Smooth muscle cell (in vitro differentiated cells): ENCODE measurements around the gene UTP25. TPM values are rescaled to one million over a fixed set of nuclear protein-coding genes. Genes with fewer than 3 reads are reported as not detected.

Experiments
- DNase-seq: peaks from one replicate; lab custom pipeline; 2025; ENCODE audit not compliant: unreplicated experiment; lab: John Stamatoyannopoulos, UW
- H2AFZ ChIP-seq: fragments of 200-600 bp; sonication (generic); 2 replicates; pipeline ENCODE4 v1.6.0; 2016; ENCODE audit warnings: antibody characterized with exemption, low read depth, mild to moderate bottlenecking
- H3F3A ChIP-seq: fragments of 200-600 bp; sonication (generic); 2 replicates; pipeline ENCODE4 v1.6.0; 2017; ENCODE audit warnings: antibody characterized with exemption, low read depth
- H3K27ac ChIP-seq: fragments of 200-600 bp; sonication (generic); 2 replicates; pipeline ENCODE4 v1.5.1; 2016; ENCODE audit warnings: low read depth, mild to moderate bottlenecking
- H3K27me3 ChIP-seq: fragments of 200-600 bp; sonication (generic); 2 replicates; pipeline ENCODE4 v1.6.1; 2016; ENCODE audit warnings: low read depth, mild to moderate bottlenecking
- H3K36me3 ChIP-seq: fragments of 200-600 bp; sonication (generic); 2 replicates; pipeline ENCODE4 v1.5.1; 2016; ENCODE audit warnings: low read depth
- H3K4me1 ChIP-seq: fragments of 200-600 bp; sonication (generic); 2 replicates; pipeline ENCODE4 v1.5.1; 2016; ENCODE audit warnings: low read depth
- H3K4me2 ChIP-seq: fragments of 200-600 bp; sonication (generic); 2 replicates; pipeline ENCODE4 v1.6.0; 2016; ENCODE audit warnings: mild to moderate bottlenecking
- H3K4me3 ChIP-seq: fragments of 200-600 bp; sonication (generic); 2 replicates; pipeline ENCODE4 v1.5.1; 2016; ENCODE audit warnings: mild to moderate bottlenecking
- H3K79me2 ChIP-seq: fragments of 200-600 bp; sonication (generic); 2 replicates; pipeline ENCODE4 v1.6.0; 2016; ENCODE audit warnings: low read depth, mild to moderate bottlenecking
- H3K9ac ChIP-seq: fragments of 200-600 bp; sonication (generic); 2 replicates; pipeline ENCODE4 v1.6.0; 2016; ENCODE audit warnings: low read depth
- H3K9me3 ChIP-seq: fragments of 200-600 bp; sonication (generic); replicated peaks from 2 replicates; pipeline ENCODE4 v1.5.1; 2016; ENCODE audit warnings: low read depth
- H4K20me1 ChIP-seq: fragments of 200-600 bp; sonication (generic); 2 replicates; pipeline ENCODE4 v1.6.0; 2016; ENCODE audit warnings: low read depth
- CTCF ChIP-seq: fragments of 200-600 bp; sonication (generic); IDR thresholded peaks from 2 replicates; pipeline ENCODE4 v1.5.1; 2017; ENCODE audit warnings: borderline replicate concordance, mild to moderate bottlenecking, antibody characterized with exemption; ENCODE audit not compliant: insufficient read depth, poor library complexity, severe bottlenecking
- WGBS: methylation state at CpG from one replicate; pipeline ENCODE4 v1.1.7; 2016; ENCODE audit warnings: low lambda C conversion rate; 5-methylcytosine and 5-hydroxymethylcytosine counted together
- polyA plus RNA-seq: library from polyadenylated mRNA; unstranded; fragments of >200 nt; fragmentation: Nextera tagmentation; extraction: Ambion mirVana; gene quantifications from 2 replicates; pipeline ENCODE4 v1.2.1, GENCODE V29; 2016
- total RNA-seq: library from RNA; depleted of rRNA; stranded (reverse); fragments of >200 nt; gene quantifications from 2 replicates; pipeline ENCODE4 v1.2.3, GENCODE V29; 2014

Gene UTP25
- total and polyA plus RNA-seq, 2 experiments from 2014 or later, result 2.9 to 6.2 TPM

GRCh38 chr1:209879539-209879938, 51.8 kb downstream of the UTP25 start:
- H3K4me3 ChIP-seq, result no peak overlapping the region
- H3K27me3 ChIP-seq, result no peaks in the 10 kb centered on the region
- no peak overlapping the region for H3K9ac ChIP-seq
- H3K9me3 ChIP-seq, result no peaks in the 10 kb centered on the region
- no peak overlapping the region for H3K27ac ChIP-seq
- H4K20me1 ChIP-seq, result no peaks in the 10 kb centered on the region
- H3K4me2 ChIP-seq, result peak overlapping the region; percentile 50
- H3K36me3 ChIP-seq, result no peaks in the 10 kb centered on the region
- H3K79me2 ChIP-seq, result no peaks in the 10 kb centered on the region
- peaks cover 23% of the 10 kb centered on the region for H3F3A ChIP-seq
- H3K4me1 ChIP-seq, result peaks cover 15% of the 10 kb centered on the region
- no peak for TF ChIP-seq CTCF
- 32% methylated on average over 12 of the region's 12 CpGs for WGBS
- no peak for DNase-seq
- H2AFZ ChIP-seq, result no peak overlapping the region

GRCh38 chr1:209880031-209880430, 52.3 kb downstream of the UTP25 start:
- no peak overlapping the region for H3K4me3 ChIP-seq
- WGBS, result 75% methylated on average over 3 of the region's 3 CpGs
- TF ChIP-seq CTCF, result no peak
- no peak for DNase-seq
- no peak overlapping the region for H2AFZ ChIP-seq
- H3K9ac ChIP-seq, result no peak overlapping the region
- H3K27ac ChIP-seq, result no peak overlapping the region
- H3K4me2 ChIP-seq, result peak overlapping the region; percentile 50
- H3F3A ChIP-seq, result peaks cover 23% of the 10 kb centered on the region
- H3K9me3 ChIP-seq, result no peaks in the 10 kb centered on the region
- H3K79me2 ChIP-seq, result no peaks in the 10 kb centered on the region
- no peaks in the 10 kb centered on the region for H3K27me3 ChIP-seq
- no peaks in the 10 kb centered on the region for H4K20me1 ChIP-seq
- H3K36me3 ChIP-seq, result no peaks in the 10 kb centered on the region
- peaks cover 17% of the 10 kb centered on the region for H3K4me1 ChIP-seq

GRCh38 chr1:209881619-209882018, 53.8 kb downstream of the UTP25 start:
- H3K9me3 ChIP-seq, result no peaks in the 10 kb centered on the region
- no peaks in the 10 kb centered on the region for H4K20me1 ChIP-seq
- TF ChIP-seq CTCF, result no peak
- no peak overlapping the region for H3K9ac ChIP-seq
- H3K79me2 ChIP-seq, result no peaks in the 10 kb centered on the region
- no peak overlapping the region for H2AFZ ChIP-seq
- peaks cover 24% of the 10 kb centered on the region for H3K4me1 ChIP-seq
- WGBS, result 94% methylated on average over 5 of the region's 5 CpGs
- H3K4me3 ChIP-seq, result no peak overlapping the region
- peaks cover 24% of the 10 kb centered on the region for H3F3A ChIP-seq
- no peak overlapping the region for H3K4me2 ChIP-seq
- no peaks in the 10 kb centered on the region for H3K27me3 ChIP-seq
- no peak overlapping the region for H3K27ac ChIP-seq
- DNase-seq, result no peak
- H3K36me3 ChIP-seq, result no peaks in the 10 kb centered on the region

DNA sequence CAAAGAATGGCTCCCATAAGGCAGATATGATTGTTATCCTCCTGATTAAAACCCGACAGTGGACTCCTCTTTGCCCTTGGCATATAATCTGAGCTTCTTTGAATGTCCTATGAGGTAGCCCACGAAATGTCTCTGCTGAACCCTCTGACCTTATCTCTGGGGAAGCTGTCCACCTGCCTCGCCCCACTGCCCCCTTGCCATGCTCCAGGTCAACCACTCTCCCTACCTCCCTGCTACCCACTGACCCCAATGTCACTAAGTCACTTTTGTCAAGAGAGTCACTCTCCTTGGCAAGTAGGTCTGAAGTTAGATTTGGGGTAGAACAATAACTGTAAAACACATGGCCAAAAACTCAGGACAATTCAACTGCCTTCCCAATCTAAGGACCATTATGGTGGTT, 54.5 kb downstream of the UTP25 start:
- no peaks in the 10 kb centered on the region for H3K79me2 ChIP-seq
- peaks cover 24% of the 10 kb centered on the region for H3K4me1 ChIP-seq
- no peaks in the 10 kb centered on the region for H3K27me3 ChIP-seq
- WGBS, result 94% methylated on average over 3 of the region's 3 CpGs
- no peak for TF ChIP-seq CTCF
- no peak overlapping the region for H2AFZ ChIP-seq
- peak overlapping the region; percentile 95 for H3K27ac ChIP-seq
- no peaks in the 10 kb centered on the region for H4K20me1 ChIP-seq
- no peaks in the 10 kb centered on the region for H3K9me3 ChIP-seq
- no peak for DNase-seq
- H3K4me3 ChIP-seq, result no peak overlapping the region
- H3K4me2 ChIP-seq, result no peak overlapping the region
- no peak overlapping the region for H3K9ac ChIP-seq
- peaks cover 17% of the 10 kb centered on the region for H3F3A ChIP-seq
- no peaks in the 10 kb centered on the region for H3K36me3 ChIP-seq
